SK-N-SH (cell line): ENCODE data around the gene CLN6.

ENCODE experiments used
- CTCF ChIP-seq: fragments of 200-600 bp; sonication (generic); IDR thresholded peaks from 2 replicates; pipeline ENCODE4 v1.6.1; 2017; ENCODE audit warnings: antibody characterized with exemption, mild to moderate bottlenecking, moderate library complexity
- EZH2phosphoT487 ChIP-seq: fragments of 200-600 bp; sonication (generic); IDR thresholded peaks from 2 replicates; pipeline ENCODE4 v1.6.1; 2017; ENCODE audit warnings: low read depth, mixed run types, mild to moderate bottlenecking, antibody characterized with exemption, moderate library complexity, borderline replicate concordance
- PBX3 ChIP-seq: IDR thresholded peaks from 2 replicates; pipeline ENCODE4; 2012
- POLR2AphosphoS5 ChIP-seq: IDR thresholded peaks from 2 replicates; pipeline ENCODE4 v1.6.1; 2012; ENCODE audit warnings: low read depth, low read length
- RAD21 ChIP-seq: IDR thresholded peaks from 2 replicates; pipeline ENCODE4 v1.6.1; 2012; ENCODE audit warnings: mild to moderate bottlenecking, low read length
- REST ChIP-seq: IDR thresholded peaks from 2 replicates; pipeline ENCODE4 v1.6.1; 2012; ENCODE audit warnings: mild to moderate bottlenecking, low read depth, low read length, moderate library complexity
- RXRA ChIP-seq: IDR thresholded peaks from 2 replicates; pipeline ENCODE4 v1.4.0; 2012; ENCODE audit warnings: low read depth, mild to moderate bottlenecking, borderline replicate concordance
- SMC3 ChIP-seq: IDR thresholded peaks from 2 replicates; pipeline ENCODE4 v1.6.1; 2012; ENCODE audit warnings: low read depth, low read length, improper control_type of control experiment
- YY1 ChIP-seq: IDR thresholded peaks from 2 replicates; pipeline ENCODE4 v1.4.0; 2012; ENCODE audit warnings: low read depth, mild to moderate bottlenecking

- TF ChIP-seq EZH2phosphoT487 (no peak), CTCF (no peak), POLR2AphosphoS5 (no peak), PBX3 (no peak), RXRA (no peak), RAD21 (no peak), REST (no peak), SMC3 (no peak), YY1 (no peak)
Measured at GRCh38 chr15:68203486-68203885, 26.0 kb downstream of the CLN6 start.
